T-helper 2 cell treated with Interferon-gamma antibody and Interleukin-4, amounts not matched to agents 5 μg/mL and 100 μg/mL, for 36 hours (primary cell): Measurements from ENCODE around the gene ASTN2.
"Not testable (repeated sequence)": the region's sequence is repeated elsewhere in the genome, so short reads cannot be mapped to it uniquely, and the experiment has no call there.

Experiments
- DNase-seq: peaks from one replicate; pipeline ENCODE4 v3.0.0; 2021; ENCODE audit warnings: low spot score
- H3K27ac Mint-ChIP-seq: one replicate; pipeline ENCODE4 v1.8.0; 2021; ENCODE audit warnings: mild to moderate bottlenecking, mixed read lengths
- H3K27me3 Mint-ChIP-seq: one replicate; pipeline ENCODE4 v1.8.0; 2021; ENCODE audit warnings: low read depth, mixed read lengths
- H3K36me3 Mint-ChIP-seq: one replicate; pipeline ENCODE4 v1.8.0; 2021; ENCODE audit warnings: low read depth, mixed read lengths
- H3K4me1 Mint-ChIP-seq: one replicate; pipeline ENCODE4 v1.8.0; 2021; ENCODE audit warnings: low read depth, mixed read lengths
- H3K4me3 Mint-ChIP-seq: one replicate; pipeline ENCODE4 v1.8.0; 2022; ENCODE audit warnings: mild to moderate bottlenecking, moderate library complexity, mixed read lengths
- H3K9me3 Mint-ChIP-seq: one replicate; pipeline ENCODE4 v1.8.0; 2021; ENCODE audit warnings: mixed read lengths

ASTN2 gene

DNA sequence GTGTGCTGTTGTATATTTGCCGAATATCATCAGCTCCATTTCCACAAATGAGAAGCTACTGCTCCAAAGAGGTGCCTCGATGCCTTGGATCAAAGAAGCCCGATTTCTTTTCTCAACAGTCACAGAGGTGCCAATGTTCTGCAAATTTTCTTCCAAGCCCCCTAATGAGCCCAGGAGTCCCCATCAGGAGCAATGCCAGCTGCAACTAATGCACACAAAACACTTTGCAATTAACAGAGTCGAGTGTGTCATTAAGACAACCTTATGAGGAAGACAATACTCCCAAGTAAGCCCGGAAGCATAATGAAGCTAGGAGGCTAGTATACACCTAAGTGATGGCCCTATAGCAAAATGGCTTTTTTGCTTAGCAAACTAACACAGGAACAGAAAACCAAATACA is 480.7 kb downstream of the ASTN2 start:
- no peaks in the 10 kb centered on the region for H3K4me1 Mint-ChIP-seq
- no peaks in the 10 kb centered on the region for H3K27me3 Mint-ChIP-seq
- no peak overlapping the region for H3K27ac Mint-ChIP-seq
- no peaks in the 10 kb centered on the region for H3K36me3 Mint-ChIP-seq
- no peak for DNase-seq
- peaks cover 3% of the 10 kb centered on the region for H3K9me3 Mint-ChIP-seq
- no peak overlapping the region for H3K4me3 Mint-ChIP-seq

DNA sequence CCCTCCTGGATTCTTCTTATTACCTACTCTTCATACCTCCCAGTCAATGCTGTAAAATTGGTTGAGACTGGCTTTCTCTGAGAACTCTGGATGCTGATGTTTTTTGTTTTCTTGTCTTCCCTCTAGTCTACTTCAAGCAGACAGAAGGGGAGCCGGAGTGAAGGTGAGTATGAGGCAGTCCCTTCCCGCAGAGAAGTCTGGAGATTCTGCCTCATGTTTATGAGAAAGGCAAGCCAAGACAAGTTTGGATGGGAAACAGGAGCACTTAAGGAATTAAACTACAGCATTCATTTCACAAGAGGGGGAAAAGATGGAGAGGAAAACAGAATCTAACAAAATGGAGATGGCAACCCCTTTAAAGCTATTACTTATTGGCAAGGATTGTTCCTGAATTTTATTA is 481.6 kb downstream of the ASTN2 start:
- H3K27ac Mint-ChIP-seq = no peak overlapping the region

DNA sequence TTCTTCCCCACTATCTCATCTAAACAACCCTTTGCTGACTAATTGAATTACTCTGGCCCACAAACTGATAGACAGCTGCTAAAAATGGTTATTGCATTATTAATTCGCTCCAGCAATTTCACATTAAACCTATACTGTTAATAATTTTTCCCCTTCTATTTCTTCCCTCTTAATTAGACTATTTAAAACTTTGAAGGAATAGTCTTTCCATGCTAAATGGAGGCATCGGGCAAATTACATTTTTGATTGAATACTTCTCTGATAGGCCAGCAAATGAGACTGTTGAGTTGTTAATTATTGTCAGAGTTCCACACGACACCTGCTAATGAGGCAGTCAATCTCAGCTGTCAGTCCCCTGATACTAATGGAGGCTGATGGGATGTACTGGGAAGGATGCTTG is 485.2 kb downstream of the ASTN2 start:
- H3K4me3 Mint-ChIP-seq = no peak overlapping the region
- H3K9me3 Mint-ChIP-seq = no peaks in the 10 kb centered on the region
- DNase-seq = no peak
- no peak overlapping the region for H3K27ac Mint-ChIP-seq
- no peaks in the 10 kb centered on the region for H3K4me1 Mint-ChIP-seq
- no peaks in the 10 kb centered on the region for H3K36me3 Mint-ChIP-seq
- H3K27me3 Mint-ChIP-seq = no peaks in the 10 kb centered on the region

More for the DNA sequence above, 481.6 kb downstream of the ASTN2 start:
- Mint-ChIP-seq H3K9me3 (peaks cover 3% of the 10 kb centered on the region), H3K4me1 (no peaks in the 10 kb centered on the region), H3K27me3 (no peaks in the 10 kb centered on the region), H3K4me3 (no peak overlapping the region), H3K36me3 (no peaks in the 10 kb centered on the region)
- no peak for DNase-seq

- Mint-ChIP-seq H3K27me3 (no peaks in the 10 kb centered on the region), H3K4me1 (no peaks in the 10 kb centered on the region), H3K9me3 (no peaks in the 10 kb centered on the region), H3K36me3 (no peaks in the 10 kb centered on the region), H3K27ac (no peak overlapping the region), H3K4me3 (no peak overlapping the region)
- DNase-seq = no peak
These were observed 486.0 kb downstream of the ASTN2 start for GRCh38 chr9:116928884-116929283.

DNA sequence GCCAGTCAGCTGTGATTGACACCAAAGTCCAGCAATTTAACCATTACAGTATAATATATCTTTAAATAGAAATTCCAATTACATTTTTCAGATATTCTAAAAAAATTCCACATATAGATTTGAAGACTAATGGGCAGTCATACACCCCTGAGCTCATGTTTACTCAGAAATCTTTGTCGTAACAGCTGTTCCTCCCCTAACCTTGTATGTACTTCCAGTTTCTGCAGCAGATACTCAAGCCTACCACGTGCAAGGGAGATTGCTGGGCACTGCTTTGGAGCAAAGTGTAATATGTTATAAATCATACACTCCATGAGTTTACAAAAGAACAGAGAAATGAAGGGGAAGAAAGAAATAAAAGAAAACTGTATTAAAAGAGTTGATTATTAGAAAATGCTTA is 486.6 kb downstream of the ASTN2 start:
- H3K4me1 Mint-ChIP-seq = no peaks in the 10 kb centered on the region
- no peak overlapping the region for H3K27ac Mint-ChIP-seq
- no peaks in the 10 kb centered on the region for H3K9me3 Mint-ChIP-seq
- H3K36me3 Mint-ChIP-seq = no peaks in the 10 kb centered on the region
- H3K4me3 Mint-ChIP-seq = no peak overlapping the region
- no peak for DNase-seq
- no peaks in the 10 kb centered on the region for H3K27me3 Mint-ChIP-seq

GRCh38 chr9:116927726-116928125 is 487.1 kb downstream of the ASTN2 start:
- Mint-ChIP-seq H3K4me3 (no peak overlapping the region), H3K4me1 (no peaks in the 10 kb centered on the region), H3K36me3 (no peaks in the 10 kb centered on the region), H3K9me3 (no peaks in the 10 kb centered on the region), H3K27me3 (no peaks in the 10 kb centered on the region), H3K27ac (no peak overlapping the region)
- DNase-seq = no peak

- Mint-ChIP-seq H3K27me3 (no peaks in the 10 kb centered on the region), H3K36me3 (no peaks in the 10 kb centered on the region), H3K27ac (no peak overlapping the region), H3K9me3 (no peaks in the 10 kb centered on the region), H3K4me1 (no peaks in the 10 kb centered on the region), H3K4me3 (no peak overlapping the region)
- no peak for DNase-seq
These were observed 489.7 kb downstream of the ASTN2 start for GRCh38 chr9:116925121-116925520.

GRCh38 chr9:116924462-116925110 is 490.3 kb downstream of the ASTN2 start:
- no peak overlapping the region for H3K4me3 Mint-ChIP-seq
- H3K27ac Mint-ChIP-seq = no peak overlapping the region
- no peaks in the 10 kb centered on the region for H3K36me3 Mint-ChIP-seq
- H3K27me3 Mint-ChIP-seq = no peaks in the 10 kb centered on the region
- H3K4me1 Mint-ChIP-seq = no peaks in the 10 kb centered on the region
- H3K9me3 Mint-ChIP-seq = no peaks in the 10 kb centered on the region
- DNase-seq = no peak

DNA sequence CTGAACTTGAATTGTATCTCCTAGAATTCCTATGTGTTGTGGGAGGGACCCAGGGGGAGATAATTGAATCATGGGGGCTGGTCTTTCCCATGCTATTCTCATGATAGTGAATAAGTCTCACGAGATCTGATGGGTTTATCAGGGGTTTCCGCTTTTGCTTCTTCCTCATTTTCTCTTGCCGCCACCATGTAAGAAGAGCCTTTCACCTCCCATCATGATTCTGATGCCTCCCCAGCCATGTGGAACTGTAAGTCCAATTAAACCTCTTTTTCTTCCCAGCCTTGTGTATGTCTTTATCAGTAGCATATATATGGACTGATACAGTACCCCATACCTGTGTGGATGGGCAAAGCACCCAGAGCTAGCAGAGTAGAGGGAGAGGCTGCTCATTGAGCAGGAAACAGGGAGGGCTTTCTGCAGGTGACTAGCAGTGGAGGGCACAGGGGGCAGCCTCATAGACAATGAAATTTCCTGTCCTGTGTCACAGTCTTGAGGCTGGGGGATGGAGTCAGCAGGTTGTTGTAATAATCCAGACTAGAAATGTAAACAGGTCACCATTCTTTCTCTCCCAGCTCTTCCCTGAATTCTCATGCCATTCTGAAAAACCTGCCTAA is 496.9 kb downstream of the ASTN2 start:
- not testable (repeated sequence) for H3K9me3 Mint-ChIP-seq, H3K36me3 Mint-ChIP-seq, H3K27me3 Mint-ChIP-seq, DNase-seq, H3K4me1 Mint-ChIP-seq, H3K4me3 Mint-ChIP-seq, H3K27ac Mint-ChIP-seq

DNA sequence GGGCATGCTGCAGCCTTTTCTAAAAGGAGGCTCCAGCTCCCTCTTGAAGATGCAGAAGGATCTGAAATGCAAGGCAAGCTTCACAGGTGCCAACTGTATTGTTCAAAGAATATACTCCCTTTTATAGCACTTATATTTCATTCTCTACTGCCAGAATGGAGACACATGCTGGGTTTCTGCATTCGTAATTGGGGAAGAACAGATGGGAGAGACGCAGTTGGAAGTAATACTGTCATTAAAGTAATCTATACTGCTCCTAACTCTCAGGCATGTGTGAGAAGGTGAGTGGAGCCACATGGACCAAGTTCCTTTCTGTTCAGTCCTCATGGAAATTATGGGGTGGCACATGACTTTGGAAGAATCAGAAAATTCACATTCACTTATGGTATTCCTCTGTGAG is 501.3 kb downstream of the ASTN2 start:
- Mint-ChIP-seq H3K4me1 (no peaks in the 10 kb centered on the region), H3K9me3 (no peaks in the 10 kb centered on the region), H3K4me3 (no peak overlapping the region), H3K36me3 (no peaks in the 10 kb centered on the region), H3K27ac (no peak overlapping the region), H3K27me3 (no peaks in the 10 kb centered on the region)
- DNase-seq = no peak

DNA sequence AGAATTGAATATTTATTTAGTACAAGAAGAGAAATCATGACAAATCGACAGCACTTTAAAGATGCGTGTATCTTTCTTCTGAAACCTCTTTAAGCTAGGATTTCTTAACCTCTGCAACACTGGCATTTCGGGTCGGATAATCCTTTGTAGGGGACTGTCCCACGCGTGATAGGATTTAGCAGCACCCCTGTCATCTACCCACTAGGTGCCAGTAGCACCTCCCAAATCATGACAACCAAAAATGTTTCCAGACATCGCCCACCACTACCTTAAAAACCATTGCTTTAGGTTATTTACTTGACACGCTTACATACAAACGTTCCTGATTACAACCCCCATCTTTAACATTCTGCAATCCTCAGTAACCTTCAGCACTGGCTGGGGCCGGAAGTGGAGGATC is 504.7 kb downstream of the ASTN2 start:
- H3K9me3 Mint-ChIP-seq = no peaks in the 10 kb centered on the region

DNA sequence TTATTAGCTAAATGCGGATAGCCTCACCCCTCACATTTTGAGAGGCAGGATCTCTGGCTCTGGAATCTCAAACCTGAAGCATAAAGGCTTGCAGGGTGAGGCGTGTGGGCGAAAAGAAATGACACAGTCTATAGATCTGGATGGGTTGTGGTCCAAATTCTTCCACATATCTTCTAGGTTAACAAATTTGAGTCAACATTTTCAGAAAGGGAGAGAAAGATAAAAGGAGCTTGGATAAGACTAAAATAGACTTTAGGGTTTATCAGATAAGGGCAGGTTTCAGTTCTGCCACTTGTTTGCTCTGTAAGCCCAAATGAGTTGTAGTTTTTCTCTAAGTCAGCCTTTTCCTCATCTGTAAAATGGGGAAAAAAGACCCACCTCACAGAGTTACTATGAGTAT is 506.9 kb downstream of the ASTN2 start:
- Mint-ChIP-seq H3K4me3 (no peak overlapping the region), H3K27me3 (no peaks in the 10 kb centered on the region), H3K4me1 (no peaks in the 10 kb centered on the region), H3K9me3 (no peaks in the 10 kb centered on the region), H3K36me3 (no peaks in the 10 kb centered on the region), H3K27ac (no peak overlapping the region)
- peak; percentile 3 for DNase-seq

More for the DNA sequence above, 504.7 kb downstream of the ASTN2 start:
- no peaks in the 10 kb centered on the region for H3K4me1 Mint-ChIP-seq
- no peaks in the 10 kb centered on the region for H3K36me3 Mint-ChIP-seq
- H3K27me3 Mint-ChIP-seq = no peaks in the 10 kb centered on the region
- DNase-seq = no peak
- H3K4me3 Mint-ChIP-seq = no peak overlapping the region
- H3K27ac Mint-ChIP-seq = no peak overlapping the region

GRCh38 chr9:116905171-116905588 is 509.7 kb downstream of the ASTN2 start:
- H3K36me3 Mint-ChIP-seq = no peaks in the 10 kb centered on the region

DNA sequence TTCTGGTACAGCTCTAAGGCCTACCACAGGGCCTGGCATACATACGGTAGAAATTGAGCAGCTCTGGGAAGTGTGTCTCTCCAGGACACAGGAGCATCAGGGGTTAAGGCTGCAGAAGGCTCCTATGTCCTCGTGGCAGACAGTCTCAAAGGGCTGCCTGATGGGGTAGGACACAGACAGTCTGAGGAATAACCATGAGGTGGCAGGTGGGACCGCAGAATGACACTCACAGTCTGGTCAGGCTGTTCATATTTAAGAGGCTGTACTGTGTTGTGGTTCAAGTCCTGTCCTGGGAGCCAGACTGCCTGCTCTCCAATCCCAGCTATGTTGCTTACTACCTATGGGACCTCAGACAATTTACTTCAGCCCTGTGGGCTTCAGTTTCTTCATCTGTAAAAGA is 510.7 kb downstream of the ASTN2 start:
- DNase-seq = no peak
- Mint-ChIP-seq H3K27me3 (no peaks in the 10 kb centered on the region), H3K36me3 (no peaks in the 10 kb centered on the region), H3K4me1 (no peaks in the 10 kb centered on the region), H3K27ac (no peak overlapping the region), H3K9me3 (peaks cover 10% of the 10 kb centered on the region), H3K4me3 (no peak overlapping the region)

More at GRCh38 chr9:116905171-116905588, 509.7 kb downstream of the ASTN2 start:
- H3K27ac Mint-ChIP-seq = no peak overlapping the region
- peaks cover under 1% of the 10 kb centered on the region for H3K9me3 Mint-ChIP-seq
- H3K27me3 Mint-ChIP-seq = no peaks in the 10 kb centered on the region
- H3K4me1 Mint-ChIP-seq = no peaks in the 10 kb centered on the region
- DNase-seq = no peak
- no peak overlapping the region for H3K4me3 Mint-ChIP-seq

DNA sequence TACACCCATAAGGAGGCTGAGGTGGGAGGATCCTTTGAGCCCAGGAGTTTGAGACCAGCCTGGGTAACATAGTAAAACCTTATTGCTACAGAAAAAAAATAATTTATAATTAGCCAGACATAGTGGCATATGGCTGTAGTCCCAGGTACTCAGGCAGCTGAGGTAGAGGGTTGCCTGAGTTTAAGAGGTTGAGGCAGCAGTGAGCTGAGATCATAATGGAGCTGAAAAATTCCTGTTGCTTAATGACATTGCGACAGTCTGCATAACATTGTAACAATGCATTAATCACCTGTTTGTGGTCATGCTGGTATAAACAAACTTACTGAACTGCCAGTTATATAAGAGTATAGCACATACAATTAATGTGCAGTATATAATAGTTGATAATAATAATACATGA is 513.6 kb downstream of the ASTN2 start:
- no peak overlapping the region for H3K27ac Mint-ChIP-seq
- no peaks in the 10 kb centered on the region for H3K27me3 Mint-ChIP-seq
- H3K4me3 Mint-ChIP-seq = no peak overlapping the region
- no peak for DNase-seq
- no peaks in the 10 kb centered on the region for H3K36me3 Mint-ChIP-seq
- H3K9me3 Mint-ChIP-seq = peaks cover 10% of the 10 kb centered on the region
- no peaks in the 10 kb centered on the region for H3K4me1 Mint-ChIP-seq
